D721Med (cell line): ENCODE data around the gene TBL3.
A peak's percentile ranks its signal among the peaks of the same experiment; 100 is the strongest.

Experiments
- DNase-seq: peaks from one replicate; pipeline ENCODE4 v3.0.0; 2011; ENCODE audit warnings: low spot score; ENCODE audit not compliant: insufficient read length
- FAIRE-seq: peaks from 2 replicates; lab custom pipeline; 2011; peaks lifted over from hg19 to GRCh38; lab: Jason Lieb, UNC
- TF ChIP-seq, protein P1 (sequence below): IDR thresholded peaks from 2 replicates; pipeline ENCODE4 v1.5.1; 2012; ENCODE audit warnings: mild to moderate bottlenecking, control low read depth; ENCODE audit not compliant: insufficient read depth; ENCODE audit errors: missing control alignments

TBL3 gene

DNA sequence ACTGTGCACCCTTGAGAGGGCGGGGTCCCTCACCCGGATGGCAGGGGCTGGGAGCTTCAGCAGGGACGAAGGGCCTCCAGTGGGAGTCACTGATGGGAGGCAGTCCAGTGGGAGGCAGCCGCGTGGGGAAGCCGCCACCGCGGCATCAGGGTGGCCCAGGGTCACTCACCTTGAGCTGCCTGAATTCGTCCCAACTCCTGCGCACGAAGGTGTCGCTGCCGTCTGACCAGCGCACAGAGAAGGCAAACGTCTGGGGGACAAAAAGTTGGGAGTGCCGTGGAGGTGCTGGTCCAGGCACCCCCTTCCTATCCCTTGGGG lies 8.9 kb downstream of the TBL3 start:
- DNase-seq, result no peak
- TF ChIP-seq, protein P1, sequence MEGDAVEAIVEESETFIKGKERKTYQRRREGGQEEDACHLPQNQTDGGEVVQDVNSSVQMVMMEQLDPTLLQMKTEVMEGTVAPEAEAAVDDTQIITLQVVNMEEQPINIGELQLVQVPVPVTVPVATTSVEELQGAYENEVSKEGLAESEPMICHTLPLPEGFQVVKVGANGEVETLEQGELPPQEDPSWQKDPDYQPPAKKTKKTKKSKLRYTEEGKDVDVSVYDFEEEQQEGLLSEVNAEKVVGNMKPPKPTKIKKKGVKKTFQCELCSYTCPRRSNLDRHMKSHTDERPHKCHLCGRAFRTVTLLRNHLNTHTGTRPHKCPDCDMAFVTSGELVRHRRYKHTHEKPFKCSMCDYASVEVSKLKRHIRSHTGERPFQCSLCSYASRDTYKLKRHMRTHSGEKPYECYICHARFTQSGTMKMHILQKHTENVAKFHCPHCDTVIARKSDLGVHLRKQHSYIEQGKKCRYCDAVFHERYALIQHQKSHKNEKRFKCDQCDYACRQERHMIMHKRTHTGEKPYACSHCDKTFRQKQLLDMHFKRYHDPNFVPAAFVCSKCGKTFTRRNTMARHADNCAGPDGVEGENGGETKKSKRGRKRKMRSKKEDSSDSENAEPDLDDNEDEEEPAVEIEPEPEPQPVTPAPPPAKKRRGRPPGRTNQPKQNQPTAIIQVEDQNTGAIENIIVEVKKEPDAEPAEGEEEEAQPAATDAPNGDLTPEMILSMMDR, result no peak
- no peak for FAIRE-seq

DNA sequence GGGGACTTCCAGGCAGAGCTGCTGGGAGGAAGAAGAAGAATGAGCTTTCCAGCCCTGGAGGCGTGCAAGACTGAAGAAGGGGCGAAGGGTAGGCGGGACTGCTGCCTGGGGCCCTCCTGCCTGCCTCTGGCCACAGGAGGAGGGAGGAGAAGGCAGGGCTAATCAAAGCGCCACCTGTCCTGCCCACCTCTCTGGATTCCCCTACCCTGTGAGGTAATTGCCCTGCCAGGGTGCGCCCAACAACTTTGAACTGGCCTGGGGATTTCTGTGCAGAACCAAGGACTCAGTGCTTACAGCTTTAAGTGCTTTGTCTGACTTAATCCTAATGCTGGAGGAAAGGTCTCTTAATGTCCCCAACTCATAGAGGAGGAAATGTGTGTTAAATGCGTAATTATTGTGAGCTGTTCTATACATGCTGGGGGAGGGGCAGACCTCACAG lies 9.6 kb downstream of the TBL3 start, which contains the start of gene NOXO1:
Gene NOXO1, minus strand, starts transcription at position 72 of the 439 bp plus-strand sequence. CDS start 290 bp downstream, outside the sequence.
- no peak for DNase-seq
- FAIRE-seq, result no peak
- TF ChIP-seq, protein P1, result no peak

DNA sequence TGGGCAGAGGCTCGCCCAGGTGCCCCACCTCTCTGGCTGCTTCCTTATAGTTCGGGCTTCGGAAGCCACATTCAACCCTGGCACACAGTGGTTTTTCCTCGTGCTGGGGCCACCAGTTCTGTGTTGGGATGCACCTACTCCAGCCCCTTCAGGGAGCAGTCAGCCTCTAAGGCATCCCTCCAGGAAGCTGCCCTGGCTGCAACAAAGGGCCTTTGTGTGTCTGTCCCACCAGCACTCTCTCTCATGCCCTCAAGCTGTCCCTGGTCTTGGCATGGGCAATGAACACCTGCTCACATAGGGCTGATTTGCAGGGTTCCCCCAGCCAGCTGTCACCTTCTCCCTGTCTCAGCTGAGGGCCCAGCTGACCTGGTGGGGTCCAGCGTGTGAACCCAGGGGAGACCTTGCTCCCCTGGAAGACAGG lies 10.2 kb downstream of the TBL3 start:
- TF ChIP-seq, protein P1, result no peak
- no peak for DNase-seq
- FAIRE-seq, result no peak

DNA sequence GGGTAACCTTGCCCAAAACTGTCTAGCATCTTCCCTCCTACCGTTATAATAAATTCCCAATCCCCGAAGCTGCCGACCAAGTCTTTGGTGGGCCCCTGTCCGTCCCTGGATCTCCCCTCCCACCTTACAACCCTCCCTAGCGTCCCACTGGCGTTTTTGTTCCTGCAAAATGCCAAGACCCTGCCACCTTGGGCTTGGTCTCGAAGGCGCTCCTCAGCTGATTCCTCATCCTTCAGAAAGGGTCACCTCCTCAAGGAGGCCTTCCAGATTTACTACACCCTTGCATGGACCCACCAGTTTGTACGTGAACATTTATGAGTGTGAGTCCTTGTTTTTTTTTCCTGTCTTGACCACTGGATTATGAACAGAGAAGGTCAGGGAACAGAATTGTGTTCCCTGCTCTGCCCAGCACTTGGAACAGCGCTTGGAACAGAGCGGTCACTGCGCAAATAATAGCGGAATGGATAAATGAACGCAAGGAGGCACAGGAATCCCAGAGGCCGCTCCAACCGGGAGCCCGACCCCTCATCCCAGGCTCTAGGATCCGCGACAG lies 11.2 kb downstream of the TBL3 start:
- DNase-seq, result no peak
- no peak for FAIRE-seq
- TF ChIP-seq, protein P1, result no peak

DNA sequence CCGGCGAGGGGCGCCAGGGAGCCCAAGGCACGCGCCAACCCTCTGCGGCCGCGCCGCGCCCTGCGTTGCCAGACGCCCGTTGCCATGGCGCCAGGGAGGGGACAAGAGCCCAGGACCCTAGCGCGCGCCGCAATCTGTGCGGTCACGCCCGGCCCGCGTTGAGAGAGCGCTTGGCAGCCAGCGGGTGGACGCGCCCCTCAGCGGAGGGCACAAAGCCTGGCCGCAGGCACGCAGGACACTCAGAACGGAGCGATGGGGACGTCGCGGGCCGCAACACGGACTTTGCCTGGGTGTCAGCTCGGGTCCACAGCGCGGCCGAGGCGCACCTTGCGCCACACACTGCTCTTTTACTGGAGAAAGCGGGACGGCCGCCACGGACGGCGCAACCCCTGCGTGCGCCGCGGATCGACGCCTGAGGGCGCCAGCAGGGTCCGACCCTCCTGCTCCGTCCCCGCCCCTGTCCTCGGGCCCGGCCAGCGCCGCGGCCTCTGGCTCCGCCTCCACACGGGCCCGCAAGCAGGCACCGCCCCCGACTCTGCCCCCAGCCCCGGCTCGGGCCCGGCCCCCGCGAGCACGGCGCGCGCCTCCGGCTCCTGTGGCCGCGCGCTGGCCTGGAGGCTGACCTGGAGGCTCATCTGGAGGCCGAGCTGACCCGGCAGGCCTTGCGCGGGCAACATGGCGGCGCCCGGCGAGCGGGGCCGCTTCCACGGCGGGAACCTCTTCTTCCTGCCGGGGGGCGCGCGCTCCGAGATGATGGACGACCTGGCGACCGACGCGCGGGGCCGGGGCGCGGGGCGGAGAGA lies 11.9 kb downstream of the TBL3 start, which contains the start of gene GFER:
Gene GFER, plus strand, starts transcription at position 650 of the 803 bp plus-strand sequence. Its CDS starts 26 bp downstream, at position 676.
- DNase-seq (peak; percentile 99), FAIRE-seq (no peak)
- TF ChIP-seq, protein P1, result peak; percentile 36

DNA sequence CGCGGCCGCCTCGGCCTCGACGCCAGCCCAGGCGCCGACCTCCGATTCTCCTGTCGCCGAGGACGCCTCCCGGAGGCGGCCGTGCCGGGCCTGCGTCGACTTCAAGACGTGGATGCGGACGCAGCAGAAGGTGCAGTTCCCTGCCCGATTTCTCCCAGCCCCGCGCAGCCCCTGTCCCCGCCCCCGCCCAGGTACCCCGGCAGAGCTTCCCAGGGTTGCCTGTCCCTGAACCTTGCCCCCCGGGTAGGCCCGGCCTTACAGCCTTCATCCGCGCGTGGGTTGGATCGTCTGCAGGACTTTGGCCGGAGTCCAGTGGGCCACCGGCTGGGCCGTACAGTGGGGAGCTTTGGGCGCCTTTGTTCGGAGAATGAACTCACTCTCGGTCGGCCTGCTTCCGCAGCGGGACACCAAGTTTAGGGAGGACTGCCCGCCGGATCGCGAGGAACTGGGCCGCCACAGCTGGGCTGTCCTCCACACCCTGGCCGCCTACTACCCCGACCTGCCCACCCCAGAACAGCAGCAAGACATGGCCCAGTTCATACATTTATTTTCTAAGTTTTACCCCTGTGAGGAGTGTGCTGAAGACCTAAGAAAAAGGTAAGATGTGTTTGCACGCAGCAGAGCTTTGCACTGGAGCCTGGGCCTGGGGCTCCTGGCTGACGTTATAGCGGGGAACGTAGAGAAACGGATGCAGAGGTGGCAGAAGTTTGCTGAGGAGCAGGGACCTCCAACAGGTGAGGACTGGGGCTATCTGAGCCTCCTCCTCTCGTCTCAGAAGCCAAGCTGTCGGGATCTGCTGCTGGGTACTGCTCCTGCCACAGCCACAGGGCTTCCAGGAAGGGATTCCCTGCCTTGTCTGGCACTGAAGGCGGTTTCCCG lies 12.7 kb downstream of the TBL3 start:
- FAIRE-seq, result no peak
- DNase-seq, result no peak
- TF ChIP-seq, protein P1, result no peak
